GM19239 (cell line): ENCODE measurements around the gene ZNF683.

Experiments
- DNase-seq: peaks from one replicate; pipeline ENCODE4 v3.0.0; 2011; ENCODE audit warnings: low spot score; ENCODE audit not compliant: insufficient read length
- FAIRE-seq: peaks from 2 replicates; lab custom pipeline; 2011; peaks lifted over from hg19 to GRCh38; lab: Jason Lieb, UNC

ZNF683 gene

GRCh38 chr1:26359981-26360806 is 12.4 kb downstream of the ZNF683 start:
- DNase-seq (no peak), FAIRE-seq (no peak)

- DNase-seq (no peak), FAIRE-seq (no peak)
Observed at GRCh38 chr1:26358411-26359384, 13.9 kb downstream of the ZNF683 start.

GRCh38 chr1:26357121-26357602 is 15.4 kb downstream of the ZNF683 start:
- FAIRE-seq (no peak), DNase-seq (no peak)

- no peak for DNase-seq
- FAIRE-seq = no peak
Observed at GRCh38 chr1:26356106-26356505, 16.4 kb downstream of the ZNF683 start.

DNA sequence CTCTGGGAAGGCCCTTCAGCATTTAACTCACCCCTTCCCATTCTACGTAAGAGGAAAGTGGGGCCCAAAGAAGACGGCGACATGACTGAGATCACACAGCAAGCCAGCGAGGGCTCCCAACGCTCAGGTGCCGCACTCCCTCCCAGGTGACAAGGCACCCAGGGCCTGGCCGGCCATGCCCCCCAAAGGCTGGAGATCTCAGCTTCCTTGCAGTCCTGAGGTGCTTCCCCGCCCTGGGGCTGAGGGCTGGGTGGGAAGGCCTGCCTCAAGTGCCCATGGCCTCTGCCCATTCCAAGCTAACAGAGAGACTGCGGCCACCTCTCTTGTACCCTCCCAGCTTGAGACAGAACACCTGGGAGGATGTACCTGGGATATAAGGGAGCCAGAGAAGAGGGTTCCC is 17.6 kb downstream of the ZNF683 start:
- FAIRE-seq (no peak), DNase-seq (no peak)

GRCh38 chr1:26353976-26354820 is 18.4 kb downstream of the ZNF683 start, which contains the start of gene CRYBG2:
TSS of gene CRYBG2 (minus strand) at chr1:26354130. CDS start at chr1:26346657, 7,473 bp downstream.
- DNase-seq = no peak
- no peak for FAIRE-seq

GRCh38 chr1:26353210-26353859 is 19.2 kb downstream of the ZNF683 start:
- FAIRE-seq (no peak), DNase-seq (no peak)

- DNase-seq (no peak), FAIRE-seq (no peak)
Observed at GRCh38 chr1:26352338-26352679, 20.2 kb downstream of the ZNF683 start.

- DNase-seq (no peak), FAIRE-seq (no peak)
Observed at GRCh38 chr1:26351590-26352337, 20.8 kb downstream of the ZNF683 start.

DNA sequence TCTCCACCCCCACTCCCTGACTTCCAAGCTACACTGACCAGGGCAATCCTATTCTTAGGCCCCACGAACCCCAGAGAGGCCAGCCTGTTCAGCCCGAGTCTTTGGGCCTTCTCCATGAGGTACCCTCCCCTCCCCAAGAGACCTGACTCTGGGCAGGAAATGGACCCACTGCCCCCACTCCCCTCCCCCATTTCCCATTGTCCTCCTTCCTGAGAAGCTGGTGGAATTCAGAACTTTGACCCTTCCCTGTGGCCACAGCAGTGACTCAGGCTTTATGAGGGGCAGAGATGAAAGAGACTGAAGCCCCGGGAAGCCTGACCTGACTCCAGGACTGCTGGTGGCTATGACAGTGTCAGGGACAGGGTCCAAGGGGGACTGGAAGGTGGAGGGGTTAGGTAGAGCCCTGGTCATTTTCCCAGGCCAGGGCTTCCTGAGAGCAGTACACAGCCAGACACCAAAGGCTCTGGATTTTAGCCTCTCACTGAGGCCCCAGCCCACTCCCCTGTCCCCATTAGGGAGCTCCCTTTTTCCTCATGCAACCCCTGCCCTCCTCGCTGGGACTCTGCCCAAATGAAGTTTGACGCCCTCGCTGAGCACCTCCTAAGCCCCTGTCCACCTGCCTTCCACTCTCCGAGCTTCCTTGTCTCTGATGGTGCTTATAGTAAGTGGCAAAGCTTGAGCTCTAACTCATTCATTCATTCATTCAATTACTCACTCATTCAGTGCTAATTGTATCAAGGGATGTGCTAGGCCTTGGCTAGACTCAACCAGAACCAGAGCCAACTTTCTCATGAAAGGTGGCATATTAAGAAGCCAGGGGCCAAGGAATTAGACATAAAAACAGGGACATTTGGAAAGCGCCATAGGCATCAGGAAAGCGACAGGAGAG is 21.6 kb downstream of the ZNF683 start:
- no peak for FAIRE-seq

DNA sequence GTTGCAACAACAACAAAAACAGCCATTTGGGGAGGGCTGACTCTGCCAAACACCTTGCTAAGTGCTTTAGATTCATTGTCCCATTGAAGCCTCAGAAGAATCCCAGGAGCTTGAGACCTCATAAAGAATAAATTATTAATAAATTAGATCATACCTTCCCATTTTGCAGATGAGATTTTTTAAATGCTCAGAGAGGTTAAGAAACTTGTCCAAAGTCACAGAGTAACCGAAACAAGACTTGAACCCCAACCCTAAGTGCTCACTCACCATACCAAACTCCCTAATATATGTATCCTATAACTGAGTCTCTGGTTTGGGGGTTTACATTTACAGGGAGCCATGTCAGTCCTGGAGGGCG is 22.2 kb downstream of the ZNF683 start:
- FAIRE-seq (no peak), DNase-seq (no peak)

More for the DNA sequence above, 21.6 kb downstream of the ZNF683 start:
- no peak for DNase-seq

DNA sequence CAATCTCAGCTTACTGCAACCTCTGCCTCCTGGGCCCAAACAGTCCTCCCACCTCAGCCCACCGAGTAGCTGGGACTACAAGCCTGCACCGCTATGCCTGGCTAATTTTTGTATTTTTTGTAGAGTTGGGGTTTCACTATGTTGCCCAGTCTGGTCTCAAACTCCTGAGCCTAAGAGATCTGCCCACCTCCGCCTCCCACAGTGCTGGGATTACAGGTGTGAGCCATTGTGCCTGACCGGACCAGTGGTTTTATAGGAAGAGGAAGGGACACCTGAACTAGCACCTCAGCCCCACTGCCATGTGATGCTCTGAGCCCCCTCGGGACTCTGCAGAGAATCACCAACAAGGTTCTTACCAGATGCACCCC is 22.7 kb downstream of the ZNF683 start:
- no peak for DNase-seq
- no peak for FAIRE-seq

- FAIRE-seq (no peak), DNase-seq (no peak)
Observed at GRCh38 chr1:26349188-26349876, 23.2 kb downstream of the ZNF683 start.

DNA sequence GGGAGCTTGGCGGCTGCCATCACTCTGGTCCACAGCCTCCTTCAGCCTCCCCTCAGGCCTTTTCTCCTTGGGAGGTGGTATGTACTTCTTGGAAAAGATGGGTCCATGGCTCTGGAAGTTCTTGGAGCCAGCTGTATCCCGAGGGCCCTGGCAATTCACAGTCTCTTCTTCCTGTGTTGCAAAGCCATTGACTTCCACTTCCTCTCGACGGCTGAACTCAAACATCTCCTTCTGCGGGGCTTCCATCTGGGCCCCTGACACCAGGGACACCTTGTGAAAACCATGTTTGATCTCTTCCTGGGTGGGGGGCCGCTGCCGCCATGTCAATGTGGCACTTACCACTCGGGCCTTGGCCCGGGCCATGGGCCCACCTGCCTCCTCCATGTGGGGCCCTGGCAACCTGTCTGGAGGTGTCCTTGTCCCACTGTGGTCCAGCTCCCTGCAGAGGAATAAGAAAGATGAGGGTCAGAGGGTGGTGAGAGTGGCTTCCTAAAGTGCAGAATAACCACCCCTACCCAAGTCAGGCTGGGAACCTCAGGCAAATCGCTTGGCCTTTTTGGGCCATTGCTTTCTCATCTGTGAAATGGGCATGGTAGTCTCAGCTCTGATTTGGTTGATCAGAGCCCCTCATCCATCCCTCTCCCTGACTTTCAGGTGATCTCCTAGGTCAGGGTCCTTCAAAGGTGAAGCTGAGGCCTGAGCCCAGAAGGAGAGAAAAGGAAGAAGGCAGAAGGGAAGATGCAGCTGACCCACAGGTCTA is 26.1 kb downstream of the ZNF683 start:
- no peak for FAIRE-seq
- no peak for DNase-seq

DNA sequence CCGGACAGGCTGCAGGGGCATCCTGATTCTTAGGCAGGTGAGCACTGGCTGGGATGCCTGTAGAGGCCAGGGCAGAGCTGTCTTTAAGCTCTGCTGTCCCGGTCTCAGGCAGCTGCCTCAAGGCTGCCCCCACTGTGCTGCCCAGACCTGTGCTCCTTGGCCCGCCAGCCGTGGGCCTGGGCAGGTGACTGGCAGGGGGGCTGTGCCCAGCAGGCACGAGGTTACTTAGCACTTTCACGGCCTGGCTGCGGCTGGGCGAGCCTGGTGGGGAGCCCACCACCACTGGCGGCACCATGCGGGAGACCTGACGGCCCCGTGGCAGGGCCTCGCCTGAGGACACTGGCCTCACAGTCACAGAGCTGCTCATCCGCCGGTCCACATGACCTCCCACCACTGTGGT is 26.8 kb downstream of the ZNF683 start:
- FAIRE-seq (no peak), DNase-seq (no peak)

GRCh38 chr1:26344147-26344920 is 28.2 kb downstream of the ZNF683 start:
- DNase-seq (no peak), FAIRE-seq (no peak)
